HepG2 (cell line): ENCODE measurements around the gene CLDN7. TPM values are rescaled to one million over a fixed set of nuclear protein-coding genes. Genes with fewer than 3 reads are reported as not detected.

Experiments used
- ATAC-seq: fragments of 200-7000 bp; cut with Tn5 transposase; 3 replicates; pipeline ENCODE4 v1.9.1; 2020; ENCODE audit warnings: mild to moderate bottlenecking, moderate library complexity
- BruUV-seq: library from RNA; stranded (reverse); fragments of 400-500 nt; replicated peaks from 2 replicates; lab custom pipeline; 2021; lab: Mats Ljungman, UMichigan
- CTCF ChIA-PET: fragments of 300-600 bp; formaldehyde crosslinking; extraction: SDS; loops from one replicate; lab custom pipeline; 2021; ENCODE audit warnings: low total read pairs, inconsistent platforms, low intra/inter-chr PET ratio; lab: Yijun Ruan, JAX
- POLR2A ChIA-PET: fragments of 350-600 bp; sonication (Branson Sonifier 250); formaldehyde crosslinking; loops from one replicate; lab custom pipeline; 2020; ENCODE audit warnings: antibody characterized with exemption, inconsistent platforms; lab: Yijun Ruan, JAX
- DNase-seq: peaks from one replicate; pipeline ENCODE4 v3.0.0-alpha.2; 2015; ENCODE audit warnings: low spot score
- FAIRE-seq: peaks from 3 replicates; lab custom pipeline; 2011; peaks lifted over from hg19 to GRCh38; lab: Jason Lieb, UNC
- H2AFZ ChIP-seq: one replicate; pipeline ENCODE4 v1.6.1; 2011; ENCODE audit warnings: low read length, inconsistent platforms
- H3K27ac ChIP-seq: fragments of 300-600 bp; 3 replicates; pipeline ENCODE4 v1.8.0; 2011; ENCODE audit warnings: mixed run types, mild to moderate bottlenecking, mixed read lengths, low read length, inconsistent platforms; ENCODE audit not compliant: insufficient read depth; ENCODE audit errors: extremely low read length
- H3K27me3 ChIP-seq, 2 experiments: fragments of 200-600 bp in 1 of 2; 2 replicates in 1 of 2; 3 replicates in 1 of 2; pipeline versions ENCODE4 v1.6.0 to v1.8.0; 2011; ENCODE audit warnings: low read length in 2 of 2, mild to moderate bottlenecking in 2 of 2, moderate library complexity in 2 of 2, inconsistent platforms in 1 of 2; ENCODE audit not compliant: insufficient read depth in 2 of 2, control insufficient read depth in 1 of 2
- H3K36me3 ChIP-seq, 2 experiments: fragments of 200-600 bp in 1 of 2; replicated peaks in 1 of 2; 2 replicates in 1 of 2; 3 replicates in 1 of 2; pipeline versions ENCODE4 v1.5.1 to v1.8.0; 2011; ENCODE audit warnings: low read length in 2 of 2, inconsistent platforms in 1 of 2; ENCODE audit not compliant: insufficient read depth in 2 of 2, control insufficient read depth in 1 of 2
- H3K4me1 ChIP-seq: 2 replicates; pipeline ENCODE4 v1.5.1; 2012; ENCODE audit warnings: low read length, inconsistent platforms; ENCODE audit not compliant: insufficient read depth
- H3K4me2 ChIP-seq: 2 replicates; pipeline ENCODE4 v1.6.0; 2011; ENCODE audit warnings: low read depth, low read length, inconsistent platforms
- H3K4me3 ChIP-seq, 3 experiments: fragments of 200-600 bp in 1 of 3; sonication (generic), shearing (Covaris generic) in 1 of 3; replicated peaks in 1 of 3; 2 replicates each; pipeline ENCODE4 v1.5.1; 2011 to 2016; ENCODE audit warnings: low read length in 3 of 3, inconsistent platforms in 2 of 3, low read depth in 2 of 3, mild to moderate bottlenecking in 2 of 3, control low read depth in 1 of 3, mixed read lengths in 1 of 3; ENCODE audit not compliant: insufficient read depth in 1 of 3
- H3K79me2 ChIP-seq: one replicate; pipeline ENCODE4 v1.6.1; 2011; ENCODE audit warnings: low read length, inconsistent platforms; ENCODE audit not compliant: insufficient read depth
- H3K9ac ChIP-seq: 2 replicates; pipeline ENCODE4 v1.6.0; 2011; ENCODE audit warnings: mild to moderate bottlenecking, low read depth, low read length, inconsistent platforms; ENCODE audit not compliant: insufficient read depth
- H3K9me3 ChIP-seq: 2 replicates; pipeline ENCODE4 v1.5.1; 2012; ENCODE audit warnings: mild to moderate bottlenecking, low read length
- H4K20me1 ChIP-seq: 2 replicates; pipeline ENCODE4 v1.6.0; 2011; ENCODE audit warnings: inconsistent platforms, mild to moderate bottlenecking, low read length, moderate library complexity; ENCODE audit not compliant: insufficient read depth
- AGO2 ChIP-seq: fragments of 200-400 bp; formaldehyde crosslinking; optimal IDR thresholded peaks from 2 replicates; pipeline ENCODE3; 2017; ENCODE audit warnings: mild to moderate bottlenecking, low read depth, low read length, moderate library complexity
- KDM5B ChIP-seq: sonication (generic); formaldehyde crosslinking; IDR thresholded peaks from 2 replicates; pipeline ENCODE4 v1.4.0; 2020; ENCODE audit warnings: missing genetic modification reagents, mild to moderate bottlenecking, borderline replicate concordance
- SRF ChIP-seq: IDR thresholded peaks from 2 replicates; pipeline ENCODE4 v1.6.1; 2011; ENCODE audit warnings: mild to moderate bottlenecking, low read depth, low read length, moderate library complexity
- ZSCAN30 ChIP-seq: sonication (generic); formaldehyde crosslinking; IDR thresholded peaks from 2 replicates; pipeline ENCODE4 v1.5.0; 2020; ENCODE audit warnings: mild to moderate bottlenecking, missing genetic modification reagents
- WGBS: methylation state at CpG from one replicate; pipeline ENCODE4 v1.1.6; 2017; ENCODE audit warnings: low lambda C conversion rate; 5-methylcytosine and 5-hydroxymethylcytosine counted together
- in situ Hi-C: cut with HindIII; loops from 2 replicates; pipeline ENCODE4 v1.10.0; 2017; ENCODE audit warnings: low pct_unique_long_range_greater_than_20kb; ENCODE audit not compliant: extremely low pct_ligation_motif_present
- intact Hi-C: fragments of 100-400 bp; cut with micrococcal nuclease; formaldehyde crosslinking; loops from one replicate; pipeline ENCODE4 v1.10.0; 2022; ENCODE audit not compliant: unreplicated experiment
- polyA plus RNA-seq, 8 experiments: library from polyadenylated mRNA; depleted of rRNA in 3 of 8; stranded (reverse) in 7 of 8; unstranded in 1 of 8; fragments of >200 nt; fragmentation: Illumina TruSeq in 4 of 8; extraction: Trizol in 4 of 8; gene quantifications; 2 replicates each; pipeline versions ENCODE4 v1.2.1 to v1.2.3, GENCODE V29; 2011 to 2016; ENCODE audit warnings: low read depth in 4 of 8, missing spikeins in 1 of 8, mixed read lengths in 1 of 8; ENCODE audit not compliant: insufficient read depth in 1 of 8
- total RNA-seq, 5 experiments: library from RNA; depleted of rRNA; stranded (reverse); fragments of >200 nt; fragmentation: Illumina TruSeq; extraction: Trizol; gene quantifications; 2 replicates each; pipeline ENCODE4 v1.2.3, GENCODE V29; 2016; ENCODE audit warnings: low read depth in 1 of 5

The CLDN7 gene
- total and polyA plus RNA-seq, 2 of the 13 experiments (the other 11 are each of a cell fraction or from before 2014, with no cell fraction given), result not detected

- peaks cover 49% of the 10 kb centered on the region for H3K79me2 ChIP-seq
- H3K4me1 ChIP-seq, result peaks cover 48% of the 10 kb centered on the region
- ATAC-seq, result no peak
- no peaks in the 10 kb centered on the region; a peak in 1 of 5 replicates for H3K27me3 ChIP-seq
- 86% methylated on average over 5 of the region's 5 CpGs for WGBS
- H3K9ac ChIP-seq, result peak overlapping the region; percentile 53; the same call in 1 of the 2 replicates
- H4K20me1 ChIP-seq, result peaks cover 13% of the 10 kb centered on the region; the same call in 1 of the 2 replicates
- H2AFZ ChIP-seq, result no peak overlapping the region
- peak overlapping the region; percentile 22 to 93 (median 89); a peak in 5 of 6 replicates for H3K4me3 ChIP-seq
- TF ChIP-seq KDM5B (CRISPR knock-in tag) (no peak), SRF (0 out of 2 replicates have a peak, but pooled peaks have one; percentile 35)
- FAIRE-seq, result no peak
- ChIA-PET CTCF (no interaction called here), POLR2A (interaction anchor here (8.9 kb wide), 1 partner anchor 10 kb away, joined by 140 read pairs; the partner anchor contains the start of genes ACADVL and DLG4)
- H3K27ac ChIP-seq, result no peak overlapping the region
- BruUV-seq, result TSS peak; percentile 33
- peak overlapping the region; percentile 92 for H3K4me2 ChIP-seq
- in situ Hi-C loops (no loop called here), intact Hi-C loops (loop anchor here (10.0 kb wide), 1 partner anchor 57 kb away; the partner anchor contains the start of gene ASGR1)
- no peak for DNase-seq
- H3K9me3 ChIP-seq, result no peaks in the 10 kb centered on the region
- peaks cover 30 to 63% of the 10 kb centered on the region in 2 experiments for H3K36me3 ChIP-seq
These were observed 30.2 kb downstream of the CLDN7 start for GRCh38 chr17:7232114-7232513.

GRCh38 chr17:7229504-7229903 is 32.8 kb downstream of the CLDN7 start:
- peaks cover 10% of the 10 kb centered on the region; the same call in 1 of the 2 replicates for H4K20me1 ChIP-seq
- in situ Hi-C loops, result no loop called here
- ATAC-seq (no peak), DNase-seq (no peak), FAIRE-seq (no peak)
- no peak overlapping the region for H2AFZ ChIP-seq
- no peaks in the 10 kb centered on the region for H3K9me3 ChIP-seq
- WGBS, result 98% methylated on average over 17 of the region's 19 CpGs
- POLR2A ChIA-PET, result interaction anchor here (1.1 kb wide), 1 partner anchor 10 kb away, joined by 3 read pairs; the partner anchor contains the start of genes ACADVL and DLG4
- H3K27me3 ChIP-seq, result no peaks in the 10 kb centered on the region; a peak in 1 of 5 replicates
- intact Hi-C loops, result no loop called here
- TF ChIP-seq ZSCAN30 (CRISPR knock-in tag), result no peak
- TF ChIP-seq AGO2, result peak; percentile 6
- H3K36me3 ChIP-seq, result peaks cover 29 to 62% of the 10 kb centered on the region in 2 experiments; a peak in 4 of 5 replicates
- H3K79me2 ChIP-seq, result peaks cover 38% of the 10 kb centered on the region
- H3K4me3 ChIP-seq, result no peak overlapping the region
- CTCF ChIA-PET, result no interaction called here
- H3K9ac ChIP-seq, result no peak overlapping the region
- peaks cover 23% of the 10 kb centered on the region for H3K4me1 ChIP-seq
- BruUV-seq, result no TSS peak
- no peak overlapping the region for H3K4me2 ChIP-seq
- H3K27ac ChIP-seq, result no peak overlapping the region
